ENCODE measurements around the gene RAD54L. TPM values are rescaled to one million over a fixed set of nuclear protein-coding genes. Genes with fewer than 3 reads are reported as not detected.
A peak's percentile ranks its signal among the peaks of the same experiment; 100 is the strongest.

The RAD54L gene
- total RNA-seq (2014; rRNA removed; shearing (Covaris generic)) (1.9 and 3.0 TPM in 2 replicates), polyA plus RNA-seq (2016; fragmentation: Nextera tagmentation; extraction: Ambion mirVana) (4.4 and 4.9 TPM in 2 replicates)

GRCh38 chr1:46247436-46248121 lies at the start of gene RAD54L:
RAD54L (plus strand) TSS chr1:46247763; CDS start chr1:46248406, 643 bp downstream.
- WGBS, 2 experiments (ENCODE audit: low coverage in 1 of 2, low lambda C conversion rate in 2 of 2, missing lambda C conversion rate in 2 of 2), result 1% methylated on average over 26 to 49 of the region's 49 CpGs

GRCh38 chr1:46197964-46198811 lies 49.4 kb upstream of the RAD54L start, which contains the start of gene POMGNT1:
POMGNT1 (minus strand) TSS chr1:46198434; CDS start chr1:46197821, 613 bp downstream.
- peak within 1 kb of the TSS; percentile 97 for H3K4me3 ChIP-seq
- 0 to 1% methylated on average over 35 to 51 of the region's 67 CpGs for WGBS, 2 experiments (ENCODE audit: low coverage in 1 of 2, low lambda C conversion rate in 2 of 2, missing lambda C conversion rate in 2 of 2)
- H3K4me2 ChIP-seq (ENCODE audit: unreplicated experiment), result peak within 1 kb of the TSS; percentile 97
- H4K20me1 ChIP-seq (ENCODE audit: insufficient read depth), result no peaks in the 10 kb centered on the region
- DNase-seq, result peak; percentile 89
- peak within 1 kb of the TSS; percentile 33; the same call in 1 of the 2 replicates for H3K27ac ChIP-seq
- in situ Hi-C loops (cut with MboI), result no loop called here
- no peaks in the 10 kb centered on the region for H3K27me3 ChIP-seq (replicated peaks; ENCODE audit: insufficient read depth)
- H3F3A ChIP-seq (ENCODE audit: insufficient read depth), result no peaks in the 10 kb centered on the region
- peaks cover 6% of the 10 kb centered on the region for H3K79me2 ChIP-seq (ENCODE audit: insufficient read depth)
- no peaks in the 10 kb centered on the region for H3K9me2 ChIP-seq (ENCODE audit: insufficient read depth)
- no peaks in the 10 kb centered on the region for H3K36me3 ChIP-seq (ENCODE audit: low read depth)
- peaks cover 9% of the 10 kb centered on the region; the same call in 1 of the 2 replicates for H3K4me1 ChIP-seq (ENCODE audit: insufficient read depth)
- no peak for TF ChIP-seq EZH2phosphoT487 (IDR thresholded peaks at IDR 0.05; ENCODE audit: insufficient read depth, low read depth)
- TF ChIP-seq EZH2 (IDR thresholded peaks at IDR 0.05; ENCODE audit: insufficient read depth, poor library complexity, severe bottlenecking), result no peak
- peak within 1 kb of the TSS; percentile 99 for H2AFZ ChIP-seq
- H3K9me3 ChIP-seq (ENCODE audit: low read depth), result no peaks in the 10 kb centered on the region
- peak within 1 kb of the TSS; percentile 91 for H3K9ac ChIP-seq

More at GRCh38 chr1:46247436-46248121, at the start of gene RAD54L:
- Histone ChIP-seq H3K9ac (peak within 1 kb of the TSS; percentile 94), H3K27ac (peak within 1 kb of the TSS; percentile 75), H2AFZ (peak within 1 kb of the TSS; percentile 96), H3K9me3 (ENCODE audit: low read depth) (no peaks in the 10 kb centered on the region), H3K4me1 (ENCODE audit: insufficient read depth) (peaks cover 11% of the 10 kb centered on the region; the same call in 1 of the 2 replicates), H3K36me3 (ENCODE audit: low read depth) (no peaks in the 10 kb centered on the region), H3K4me2 (ENCODE audit: unreplicated experiment) (peak within 1 kb of the TSS; percentile 86), H3F3A (ENCODE audit: insufficient read depth) (no peaks in the 10 kb centered on the region), H3K27me3 (replicated peaks; ENCODE audit: insufficient read depth) (no peaks in the 10 kb centered on the region), H4K20me1 (ENCODE audit: insufficient read depth) (no peaks in the 10 kb centered on the region), H3K4me3 (peak within 1 kb of the TSS; percentile 88), H3K9me2 (ENCODE audit: insufficient read depth) (no peaks in the 10 kb centered on the region), H3K79me2 (ENCODE audit: insufficient read depth) (peaks cover 11% of the 10 kb centered on the region)
- in situ Hi-C loops (cut with MboI), result no loop called here
- no peak for TF ChIP-seq EZH2phosphoT487 (IDR thresholded peaks at IDR 0.05; ENCODE audit: insufficient read depth, low read depth)
- TF ChIP-seq EZH2 (IDR thresholded peaks at IDR 0.05; ENCODE audit: insufficient read depth, poor library complexity, severe bottlenecking), result no peak
- DNase-seq, result peak; percentile 100

- no peaks in the 10 kb centered on the region for H3K27me3 ChIP-seq (replicated peaks; ENCODE audit: insufficient read depth)
- H3K9me3 ChIP-seq (ENCODE audit: low read depth), result no peaks in the 10 kb centered on the region
- peak overlapping the region; percentile 97 for H3K4me3 ChIP-seq
- H3K4me2 ChIP-seq (ENCODE audit: unreplicated experiment), result peak overlapping the region; percentile 97
- H3K79me2 ChIP-seq (ENCODE audit: insufficient read depth), result peaks cover 6% of the 10 kb centered on the region
- WGBS, 2 experiments (ENCODE audit: low coverage in 1 of 2, low lambda C conversion rate in 2 of 2, missing lambda C conversion rate in 2 of 2), result 84 to 86% methylated on average over 3 of the region's 3 CpGs
- H3K9ac ChIP-seq, result peak overlapping the region; percentile 91
- no peak overlapping the region for H3K27ac ChIP-seq
- TF ChIP-seq EZH2 (IDR thresholded peaks at IDR 0.05; ENCODE audit: insufficient read depth, poor library complexity, severe bottlenecking) (no peak), EZH2phosphoT487 (IDR thresholded peaks at IDR 0.05; ENCODE audit: insufficient read depth, low read depth) (no peak)
- DNase-seq, result no peak
- no peaks in the 10 kb centered on the region for H4K20me1 ChIP-seq (ENCODE audit: insufficient read depth)
- H3K36me3 ChIP-seq (ENCODE audit: low read depth), result no peaks in the 10 kb centered on the region
- in situ Hi-C loops (cut with MboI), result no loop called here
- no peaks in the 10 kb centered on the region for H3F3A ChIP-seq (ENCODE audit: insufficient read depth)
- peak overlapping the region; percentile 99; the same call in 1 of the 2 replicates for H2AFZ ChIP-seq
- no peaks in the 10 kb centered on the region for H3K9me2 ChIP-seq (ENCODE audit: insufficient read depth)
- H3K4me1 ChIP-seq (ENCODE audit: insufficient read depth), result peaks cover 9% of the 10 kb centered on the region; the same call in 1 of the 2 replicates
Measured at GRCh38 chr1:46199233-46199749, 48.3 kb upstream of the RAD54L start.

Measured in GM23248 (cell line).